NOMO-1 treated with DMSO at 0.1 percent for 48 hours (cell line): ENCODE data around the gene WNT7B.

Experiments
- DNase-seq: peaks from one replicate; lab custom pipeline; 2025; ENCODE audit not compliant: unreplicated experiment; lab: John Stamatoyannopoulos, UW

Gene WNT7B

DNA sequence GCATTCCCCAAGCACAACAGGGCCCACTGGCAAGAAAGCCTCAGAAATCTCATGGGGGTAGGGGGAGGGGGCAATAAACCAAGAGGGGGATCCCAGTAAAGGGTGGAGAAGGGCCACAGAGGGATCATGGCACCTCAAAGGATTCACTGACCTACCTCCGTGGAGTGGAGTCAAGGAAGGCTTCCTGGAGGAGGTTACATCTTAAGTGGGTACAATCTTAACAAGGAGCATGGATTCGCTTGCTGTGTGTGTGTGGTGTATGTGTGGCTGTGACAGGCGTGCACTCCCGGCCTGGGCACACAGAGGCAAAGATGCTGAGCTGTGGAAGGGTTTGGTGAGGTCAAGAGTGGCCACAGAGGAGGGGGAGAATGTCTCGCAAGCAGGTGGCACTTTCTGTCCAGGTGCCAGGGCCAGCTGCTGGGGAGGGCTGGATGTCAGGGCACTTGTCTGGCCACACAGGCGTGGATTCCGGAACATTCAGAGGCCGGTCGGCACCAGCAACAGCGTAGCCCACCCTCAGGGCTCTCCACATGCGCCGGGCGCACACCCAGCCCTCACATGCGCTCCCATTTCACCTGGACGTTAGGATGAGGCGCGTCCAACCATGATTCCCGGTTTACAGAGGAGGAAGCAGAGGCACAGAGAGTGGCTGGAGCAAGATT is 43.3 kb downstream of the WNT7B start:
- no peak for DNase-seq

DNA sequence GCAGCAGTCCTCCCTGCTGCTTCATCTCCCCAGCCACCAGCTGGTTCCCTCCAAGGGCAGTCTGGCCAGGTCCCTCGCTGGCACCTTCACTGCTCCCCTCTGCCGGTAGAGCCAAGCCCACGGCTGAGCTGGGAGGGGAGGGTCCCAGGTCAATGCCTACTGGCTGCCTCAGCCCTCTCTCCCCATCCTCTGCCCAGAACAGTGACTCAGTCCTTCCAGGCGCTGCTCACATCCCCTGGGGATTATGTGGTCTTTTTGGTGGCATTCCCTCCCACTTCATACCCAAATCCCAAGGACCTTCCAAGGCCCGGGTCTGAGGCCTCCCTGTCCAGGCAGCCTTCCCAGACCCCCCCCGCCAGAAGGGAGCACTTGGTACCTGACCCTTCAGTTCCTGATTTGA is 44.9 kb downstream of the WNT7B start:
- no peak for DNase-seq

DNA sequence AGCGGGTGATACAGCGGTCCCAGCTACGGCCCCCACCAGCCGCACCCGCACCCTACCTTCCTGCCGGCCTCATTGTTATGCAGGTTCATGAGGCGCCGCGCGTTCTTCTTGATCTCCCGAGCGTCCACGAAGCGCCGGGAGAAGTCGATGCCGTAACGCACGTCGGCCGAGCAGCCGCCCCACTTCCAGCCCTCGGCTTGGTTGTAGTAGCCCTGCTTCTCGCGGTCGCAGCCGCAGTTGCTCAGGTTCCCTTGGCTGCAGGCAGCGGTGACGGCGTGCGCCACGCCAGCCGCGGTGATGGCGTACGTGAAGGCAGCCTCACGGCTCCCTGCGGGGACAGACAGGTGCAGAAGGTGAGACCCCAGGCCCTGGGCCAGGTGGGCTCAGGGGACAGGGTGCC is 45.9 kb downstream of the WNT7B start:
- DNase-seq, result no peak

DNA sequence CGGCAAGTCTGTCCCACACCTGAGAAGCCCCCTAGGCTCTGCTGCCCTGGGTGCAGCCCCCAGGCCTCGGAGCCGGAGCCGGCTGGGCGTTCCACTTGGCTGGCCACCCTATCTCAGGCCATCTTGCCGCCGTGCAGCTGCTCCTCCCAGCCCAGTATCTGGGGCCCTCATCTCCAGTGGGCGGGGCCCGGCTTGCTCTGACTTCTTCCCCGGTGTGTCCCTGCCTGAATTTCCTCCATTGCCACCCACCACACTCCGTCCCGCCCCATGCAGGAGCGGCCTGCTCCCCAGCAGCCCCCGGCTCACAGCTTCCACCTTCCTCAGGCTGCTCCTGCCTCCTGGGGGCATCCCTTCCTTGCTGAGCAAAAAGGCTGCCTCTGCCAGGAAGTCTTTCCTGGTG is 46.6 kb downstream of the WNT7B start:
- DNase-seq, result no peak

DNA sequence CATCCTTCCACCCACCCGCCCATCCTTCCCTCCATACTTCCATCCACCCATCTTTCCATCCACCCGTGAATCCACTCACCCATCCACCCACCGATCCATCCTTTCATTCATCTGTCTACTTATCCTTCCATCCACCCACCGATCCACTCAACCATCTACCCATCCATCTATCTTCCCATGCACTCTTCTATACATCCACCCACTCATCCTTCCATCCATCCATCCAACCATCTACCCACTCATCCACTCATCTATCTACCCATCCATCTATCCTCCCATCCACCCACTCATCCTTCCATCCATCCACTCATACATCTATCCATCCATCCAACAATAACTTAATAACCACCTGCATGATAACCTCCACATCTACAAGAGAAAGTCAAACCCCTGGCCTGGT is 47.3 kb downstream of the WNT7B start:
- DNase-seq, result no peak

DNA sequence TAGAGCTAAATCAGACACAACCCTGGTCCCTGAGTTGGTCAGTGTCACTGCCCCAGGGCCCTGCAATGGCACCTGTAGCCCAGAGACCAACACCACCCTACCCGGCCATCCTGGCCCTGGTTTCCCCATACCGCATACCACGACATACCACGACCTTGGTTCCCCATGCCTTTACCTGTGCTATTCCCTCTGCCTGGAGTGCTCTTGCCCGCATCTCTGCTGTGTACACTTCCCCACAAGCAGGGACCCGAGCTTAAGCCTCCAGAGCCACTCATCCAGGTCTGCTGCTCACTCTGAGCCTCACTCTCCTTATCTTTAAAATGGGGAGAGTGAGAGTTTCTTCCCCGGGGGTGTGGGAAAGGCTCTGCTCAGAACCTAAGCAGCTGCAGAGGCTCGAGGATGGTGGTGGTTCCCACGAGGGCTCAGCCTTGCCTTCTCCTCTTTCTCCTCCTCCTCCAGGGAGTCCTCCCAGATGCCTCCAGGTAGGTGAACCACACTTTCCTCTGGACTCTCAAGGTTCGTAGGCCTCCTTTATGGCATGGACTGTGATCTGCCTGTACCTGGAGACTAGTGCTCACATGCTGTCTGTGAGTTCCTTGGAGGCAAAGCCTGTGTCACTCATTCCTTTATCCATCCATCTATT is 48.1 kb downstream of the WNT7B start:
- no peak for DNase-seq

DNA sequence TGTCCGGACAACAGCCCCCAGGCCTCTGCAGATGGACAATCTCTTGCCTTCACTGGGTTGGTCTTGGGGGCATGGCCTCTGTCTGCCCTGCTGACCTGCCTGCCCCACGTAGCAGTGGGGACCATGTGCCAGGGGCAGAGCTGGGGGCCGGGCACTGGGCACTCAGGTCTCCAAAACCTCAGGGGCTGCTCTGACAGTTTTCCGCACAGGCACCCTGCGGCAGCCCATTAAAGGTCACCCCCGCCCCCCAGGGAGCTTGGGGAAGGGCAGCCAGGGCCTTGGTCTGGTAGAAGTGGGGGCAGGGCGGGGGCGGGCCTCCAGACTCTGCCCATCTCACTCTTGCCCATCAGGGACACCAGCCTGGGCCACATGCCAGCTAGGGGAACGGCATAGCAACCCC is 49.9 kb downstream of the WNT7B start:
- DNase-seq, result no peak

DNA sequence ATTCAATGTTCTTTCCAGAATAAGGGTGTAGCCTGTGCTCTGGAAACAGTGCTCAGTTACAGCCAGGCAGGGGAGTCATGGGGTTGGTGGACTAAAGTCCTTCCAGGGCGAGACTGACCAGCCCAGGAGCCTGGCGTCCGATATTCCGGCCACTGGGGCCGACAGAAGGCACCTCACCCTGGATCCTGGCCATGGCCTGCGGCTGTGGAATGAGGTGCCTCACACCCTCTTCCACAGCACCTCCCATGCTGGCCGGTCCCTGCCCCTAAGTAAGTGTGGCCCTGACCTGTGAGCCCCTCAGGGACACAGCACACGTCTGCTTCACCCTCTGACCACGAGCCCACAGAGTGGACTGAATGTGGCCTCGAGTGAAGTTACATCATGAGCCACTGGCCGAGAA is 50.5 kb downstream of the WNT7B start:
- DNase-seq, result no peak

DNA sequence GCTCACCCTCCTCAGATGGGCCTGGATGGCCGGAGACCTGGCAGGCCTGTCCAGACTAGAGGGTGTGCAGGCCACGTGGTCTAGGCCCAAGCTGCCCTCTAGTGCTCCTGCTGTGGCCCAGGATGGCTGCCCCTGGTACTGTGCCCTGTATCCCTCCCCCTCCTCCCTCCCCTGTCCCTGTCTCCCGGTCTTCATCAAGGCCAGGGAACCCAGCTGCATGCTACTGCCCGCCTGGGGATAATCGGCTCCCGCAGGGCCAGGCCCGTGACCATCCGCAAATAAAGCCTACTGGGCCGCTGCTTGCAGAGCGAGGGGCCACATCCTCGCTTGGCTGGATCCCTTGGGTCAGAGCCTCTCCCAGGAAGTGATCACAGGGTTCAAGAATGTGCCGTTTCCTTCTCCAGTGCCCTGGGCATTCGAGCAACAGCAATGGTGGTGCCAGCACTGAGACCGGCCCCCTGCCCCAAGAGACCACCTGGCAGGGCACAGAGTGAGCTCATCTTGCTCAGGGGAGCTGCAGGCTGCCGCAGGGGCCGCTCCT is 51.1 kb downstream of the WNT7B start:
- no peak for DNase-seq

DNA sequence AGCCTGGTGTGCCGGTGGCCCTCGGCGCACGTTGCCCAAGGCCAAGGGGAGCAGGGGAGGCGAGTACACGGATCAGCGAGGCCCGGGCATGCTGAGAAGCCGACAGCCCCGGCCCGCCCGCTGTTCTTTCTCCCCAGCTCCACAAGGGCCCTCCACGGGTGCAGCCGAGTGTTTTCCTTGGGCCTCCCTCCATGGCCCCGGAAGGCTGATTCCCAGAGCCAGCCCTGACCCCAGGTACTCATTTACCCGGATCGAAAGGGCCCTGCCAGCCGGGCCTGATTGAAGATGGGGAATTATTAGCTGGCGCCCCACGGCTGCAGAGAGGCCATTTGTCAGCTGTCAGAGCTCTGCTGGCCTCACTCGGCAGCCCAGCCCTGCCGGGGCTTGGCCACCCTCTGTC is 53.1 kb downstream of the WNT7B start:
- DNase-seq, result no peak

DNA sequence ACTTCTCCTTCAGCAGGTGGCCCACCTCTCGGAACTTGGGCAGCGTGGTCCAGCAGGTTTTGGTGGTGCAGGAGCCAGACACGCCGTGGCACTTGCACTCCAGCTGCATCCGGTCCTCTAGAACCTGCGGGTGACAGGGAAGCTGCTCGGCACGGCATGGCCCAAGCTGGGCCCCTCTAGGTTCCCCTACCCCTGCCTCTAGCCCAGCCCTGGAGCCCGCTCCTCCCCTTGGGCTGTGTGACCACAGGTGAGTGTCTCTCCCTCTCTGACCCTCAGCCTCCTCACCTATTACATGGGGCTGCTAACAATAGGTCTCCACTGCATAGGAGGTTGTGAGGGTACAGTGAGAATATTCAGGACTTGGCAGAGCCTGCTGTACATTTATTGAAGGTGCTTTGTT is 53.8 kb downstream of the WNT7B start:
- no peak for DNase-seq

DNA sequence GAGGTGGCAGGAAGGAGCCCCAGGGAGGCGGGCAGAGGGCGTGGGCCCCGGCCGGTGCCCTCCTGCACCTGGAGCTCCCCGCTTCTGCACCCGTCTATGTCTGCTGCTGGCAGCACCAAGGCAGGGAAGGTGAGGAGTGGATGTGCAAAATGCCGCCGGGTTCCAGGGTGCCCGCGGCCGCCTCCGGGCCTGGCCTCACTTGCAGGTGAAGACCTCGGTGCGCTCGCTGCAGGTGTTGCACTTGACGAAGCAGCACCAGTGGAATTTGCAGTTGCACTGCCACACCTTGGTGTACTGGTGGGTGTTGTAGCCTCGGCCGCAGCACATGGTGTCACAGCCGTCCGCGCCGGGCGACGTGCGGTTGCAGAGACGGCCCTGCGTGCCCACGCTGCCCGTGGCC is 54.3 kb downstream of the WNT7B start:
- DNase-seq, result no peak

DNA sequence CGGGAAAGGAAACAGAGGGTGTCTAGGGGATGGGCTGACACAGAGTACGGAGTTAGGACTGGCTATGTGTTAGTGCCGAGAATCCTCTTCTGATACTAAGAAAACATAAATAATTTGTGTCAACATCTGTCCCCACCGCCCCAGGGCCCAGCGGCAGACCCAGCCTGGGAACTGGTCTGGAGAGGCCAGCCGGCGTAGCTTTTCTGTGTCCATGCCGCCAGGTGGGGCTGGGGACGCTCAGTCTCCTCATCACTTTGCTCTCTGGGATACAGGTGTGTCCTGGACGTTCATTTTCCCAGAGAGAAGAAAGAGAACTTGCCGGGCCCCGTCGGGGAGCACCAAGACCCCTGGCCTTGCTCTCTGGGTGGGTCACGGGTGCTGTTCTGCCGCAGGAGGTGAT is 54.7 kb downstream of the WNT7B start:
- no peak for DNase-seq

DNA sequence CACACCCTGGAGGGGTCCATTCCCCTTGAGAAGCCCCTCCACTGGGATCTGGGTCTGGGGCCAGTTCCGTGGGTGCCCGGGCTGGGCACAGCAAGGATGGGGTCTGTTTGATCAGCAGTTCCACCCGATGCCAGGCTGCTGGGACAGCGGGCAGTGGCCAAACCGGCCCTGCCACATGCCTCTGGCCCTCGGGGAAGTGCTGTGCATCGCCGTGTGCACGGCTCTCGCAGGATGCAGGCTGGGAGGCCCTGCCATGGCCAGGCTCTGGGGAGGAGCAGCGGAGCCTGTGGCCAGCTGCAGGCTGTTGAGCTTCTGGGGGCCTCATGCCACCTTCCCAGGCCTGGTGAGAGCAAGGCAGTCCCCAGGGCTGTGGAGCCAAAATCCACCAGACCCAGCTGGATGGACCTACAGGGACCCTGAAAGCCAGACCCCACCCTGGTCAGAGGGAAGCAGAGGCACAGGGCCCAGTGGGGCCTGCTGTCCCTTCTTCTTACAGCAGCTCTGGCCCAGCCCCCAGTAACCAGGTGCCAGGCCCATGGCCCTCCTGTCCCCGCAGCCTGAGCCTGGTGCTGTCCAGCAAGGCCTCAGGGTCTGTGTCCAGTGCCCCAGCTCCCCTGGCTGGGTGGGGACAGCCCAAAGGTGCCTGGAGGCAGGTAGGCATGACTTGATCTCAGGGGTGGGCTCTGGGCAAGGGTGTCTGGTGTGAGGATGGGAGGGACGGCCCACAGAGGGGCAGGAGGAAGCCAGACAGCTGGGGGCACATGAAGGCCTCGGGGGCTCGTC is 57.3 kb downstream of the WNT7B start:
- no peak for DNase-seq

DNA sequence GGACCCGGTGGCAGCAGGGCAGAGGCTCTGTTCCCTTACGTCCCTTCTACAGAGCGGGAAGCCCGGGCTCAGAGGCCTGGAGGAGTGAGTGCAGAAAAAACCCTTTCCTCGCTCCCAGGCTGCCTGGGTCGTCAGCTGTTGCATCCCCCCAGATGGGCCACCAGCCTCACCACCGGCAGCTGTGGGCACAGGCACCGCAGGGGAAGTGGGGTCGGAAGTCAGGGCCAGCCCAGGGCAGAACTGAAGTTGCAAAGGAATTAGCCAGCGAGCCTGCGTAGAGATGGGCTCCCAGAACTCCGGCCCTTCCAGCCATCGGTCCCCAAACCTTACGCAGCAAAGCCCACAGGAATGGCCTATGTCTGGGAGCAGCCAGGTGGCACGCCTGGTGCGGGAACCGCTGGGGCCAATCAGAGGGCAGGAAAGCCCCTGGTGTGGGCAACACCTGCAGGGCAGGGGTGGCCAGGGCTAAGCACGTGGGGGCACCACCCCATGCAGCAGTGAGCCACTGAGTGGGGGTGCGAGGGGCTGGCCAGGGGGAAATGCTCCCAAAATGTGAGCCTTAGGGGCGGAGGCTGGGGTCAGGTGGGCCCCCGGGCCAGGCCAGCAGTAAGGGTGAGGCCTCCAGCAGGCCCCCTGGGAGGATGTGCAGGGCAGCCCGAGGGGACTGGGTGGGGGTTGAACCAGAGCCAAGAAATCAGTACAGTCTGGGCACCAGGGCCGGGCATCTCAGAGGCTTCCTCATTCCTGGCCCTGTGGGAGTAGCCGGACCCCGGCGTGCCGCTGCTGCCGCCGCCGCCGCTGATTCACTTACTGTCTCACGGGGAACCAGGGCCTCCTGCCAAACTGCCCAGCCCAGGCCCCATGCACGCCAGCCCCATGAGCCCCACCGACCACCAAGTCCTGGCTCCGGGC is 58.2 kb downstream of the WNT7B start:
- DNase-seq, result no peak

DNA sequence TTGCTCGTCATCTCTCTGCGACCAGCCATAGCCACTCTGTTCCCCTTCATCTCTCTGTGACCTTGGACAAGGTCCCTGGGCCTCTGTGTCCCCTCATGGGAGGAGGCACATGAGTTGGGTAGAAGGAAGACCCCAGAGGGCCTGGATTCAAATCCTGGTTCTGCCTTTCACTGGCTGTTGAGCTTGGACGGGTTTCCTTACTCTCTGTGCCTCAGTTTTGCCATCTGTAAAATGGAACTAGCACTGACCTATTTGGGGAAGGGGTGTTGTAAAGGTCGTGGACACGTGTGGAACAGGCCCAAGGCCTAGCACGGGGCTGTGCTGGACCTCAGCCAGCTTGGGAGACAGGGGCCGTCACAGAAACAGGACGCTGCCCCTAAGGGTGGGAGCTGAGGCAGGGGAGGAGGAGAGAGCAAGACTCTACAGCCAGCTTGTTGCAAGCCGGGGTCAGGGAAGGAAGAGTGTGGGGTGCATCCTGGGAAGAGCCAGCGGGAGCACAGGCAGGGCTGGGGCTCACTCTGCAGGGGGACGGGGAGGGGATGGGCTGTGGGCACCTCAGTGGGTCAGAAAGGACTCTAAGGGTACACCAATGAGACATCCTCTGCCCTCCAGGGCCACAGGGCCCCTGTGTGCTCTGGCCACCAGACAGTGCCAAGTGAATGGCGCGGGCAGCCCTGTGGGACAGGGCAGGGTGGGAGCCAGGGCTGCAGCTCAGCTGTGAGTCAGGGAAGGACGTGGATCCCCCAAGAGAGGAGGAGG is 59.1 kb downstream of the WNT7B start:
- no peak for DNase-seq

DNA sequence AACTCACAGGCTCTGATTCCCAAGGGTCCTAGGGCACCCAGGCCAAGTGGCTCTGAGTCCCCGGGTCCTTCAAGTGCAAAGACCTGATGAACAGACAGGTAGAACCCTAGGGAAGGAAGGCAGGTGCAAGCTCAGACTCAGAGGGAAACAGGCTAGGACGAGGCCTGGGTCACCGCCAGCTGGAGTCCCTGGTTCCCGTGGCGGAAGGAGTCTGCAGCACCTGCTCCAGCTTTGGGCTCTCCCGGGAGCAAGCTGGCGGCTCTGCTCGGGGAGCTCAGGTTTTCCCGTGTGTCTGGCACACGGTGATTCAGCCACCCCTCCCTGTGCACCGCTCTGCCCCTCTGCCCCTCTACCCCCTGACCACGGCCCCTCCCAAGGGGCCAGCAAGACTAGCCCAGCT is 59.8 kb downstream of the WNT7B start:
- DNase-seq, result no peak

DNA sequence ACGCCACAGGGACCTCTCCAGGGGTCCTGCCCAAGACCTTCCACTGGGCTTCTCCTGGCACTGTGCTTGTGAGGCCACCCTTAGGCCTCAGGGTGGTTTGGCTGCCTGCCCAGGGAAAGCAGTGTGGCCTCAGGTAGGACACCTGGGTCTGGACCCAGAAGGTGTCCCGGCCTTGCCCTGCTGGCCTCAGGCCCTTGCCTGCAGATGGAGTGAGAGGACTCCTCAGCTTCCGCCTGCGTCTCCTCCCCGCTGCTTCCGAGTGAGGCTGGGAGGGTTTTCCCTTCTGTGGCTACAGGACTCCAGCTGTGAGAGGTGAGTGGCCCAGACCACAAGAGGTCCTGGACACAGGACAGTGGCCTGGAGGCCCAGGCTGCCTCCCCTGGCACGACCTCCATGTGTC is 60.4 kb downstream of the WNT7B start:
- DNase-seq, result no peak

DNA sequence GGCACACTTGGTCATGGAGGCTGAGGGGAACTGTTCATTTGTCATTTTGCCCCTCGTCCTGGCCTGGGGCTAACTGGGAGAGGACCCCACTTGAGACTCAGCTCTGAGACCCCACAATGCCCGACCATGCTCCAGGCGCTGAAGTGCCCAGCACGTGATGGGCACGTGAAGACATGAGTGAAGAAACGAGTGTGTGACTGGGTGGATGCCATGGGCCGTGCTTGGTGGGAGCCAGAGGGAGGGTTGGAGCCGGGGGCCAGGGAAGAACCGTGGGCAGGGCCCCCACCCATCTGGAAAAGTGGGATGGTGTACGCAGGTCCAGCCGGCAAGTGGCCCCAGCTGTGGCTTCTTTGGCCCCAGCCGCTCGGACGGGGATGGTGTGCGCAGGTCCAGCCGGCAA is 61.1 kb downstream of the WNT7B start:
- no peak for DNase-seq

DNA sequence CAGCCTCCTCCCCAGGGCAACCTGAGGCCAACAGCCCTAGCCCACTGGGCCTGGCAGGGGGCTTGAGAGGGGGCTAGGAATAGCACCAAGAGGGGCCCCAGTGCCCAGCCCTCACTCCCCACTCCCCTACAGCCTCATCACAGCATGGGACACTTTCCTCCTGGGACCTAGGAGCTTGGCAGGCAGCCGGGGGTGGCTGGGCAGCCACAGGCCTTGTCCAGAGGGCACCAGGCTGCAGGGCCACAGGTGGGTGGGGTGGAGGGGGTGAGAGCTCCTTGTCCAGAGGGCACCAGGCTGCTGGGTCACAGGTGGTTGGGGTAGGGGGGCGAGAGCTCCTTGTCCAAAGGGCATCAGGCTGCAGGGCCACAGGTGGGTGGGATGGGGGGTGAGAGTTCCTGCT is 61.8 kb downstream of the WNT7B start:
- no peak for DNase-seq
